Skeletal muscle tissue (tissue), 2 donors: ENCODE results near the gene ARHGAP11B. TPM values are rescaled to one million over a fixed set of nuclear protein-coding genes. Genes with fewer than 3 reads are reported as not detected.

Source experiments
- small RNA-seq: library from RNA; depleted of rRNA; stranded (forward); fragments of <200 nt; gene quantifications from one replicate; pipeline ENCODE3, GENCODE V24; 2014
- total RNA-seq: library from RNA; depleted of rRNA; stranded (reverse); fragments of >200 nt; gene quantifications from one replicate; pipeline ENCODE4 v1.2.3, GENCODE V29; 2014

Gene ARHGAP11B

Small RNA genes within 50 kb of the gene (small RNA-seq; reads per million reads assigned to genes)
- gene RF00019 (not detected), gene RF00096 (not detected), gene RN7SL628P (not detected)

Other genes with a start within 250 kb of the ARHGAP11B start
- 2.1 TPM for gene CHRFAM7A, start 232.6 kb upstream of the ARHGAP11B start, total RNA-seq
- gene GOLGA8R, start 211.9 kb upstream of the ARHGAP11B start, total RNA-seq = 3.1 TPM
- gene GOLGA8Q, start 74.1 kb upstream of the ARHGAP11B start, total RNA-seq = 1.0 TPM
- gene GOLGA8H, start 22.1 kb upstream of the ARHGAP11B start, total RNA-seq = 0.52 TPM